ENCODE data around the gene KHK. TPM values are rescaled to one million over a fixed set of nuclear protein-coding genes. Genes with fewer than 3 reads are reported as not detected.

Gene KHK
- total RNA-seq, 4 donors from 2014 or later = 1.2 to 6.1 (median 1.9) TPM

DNA sequence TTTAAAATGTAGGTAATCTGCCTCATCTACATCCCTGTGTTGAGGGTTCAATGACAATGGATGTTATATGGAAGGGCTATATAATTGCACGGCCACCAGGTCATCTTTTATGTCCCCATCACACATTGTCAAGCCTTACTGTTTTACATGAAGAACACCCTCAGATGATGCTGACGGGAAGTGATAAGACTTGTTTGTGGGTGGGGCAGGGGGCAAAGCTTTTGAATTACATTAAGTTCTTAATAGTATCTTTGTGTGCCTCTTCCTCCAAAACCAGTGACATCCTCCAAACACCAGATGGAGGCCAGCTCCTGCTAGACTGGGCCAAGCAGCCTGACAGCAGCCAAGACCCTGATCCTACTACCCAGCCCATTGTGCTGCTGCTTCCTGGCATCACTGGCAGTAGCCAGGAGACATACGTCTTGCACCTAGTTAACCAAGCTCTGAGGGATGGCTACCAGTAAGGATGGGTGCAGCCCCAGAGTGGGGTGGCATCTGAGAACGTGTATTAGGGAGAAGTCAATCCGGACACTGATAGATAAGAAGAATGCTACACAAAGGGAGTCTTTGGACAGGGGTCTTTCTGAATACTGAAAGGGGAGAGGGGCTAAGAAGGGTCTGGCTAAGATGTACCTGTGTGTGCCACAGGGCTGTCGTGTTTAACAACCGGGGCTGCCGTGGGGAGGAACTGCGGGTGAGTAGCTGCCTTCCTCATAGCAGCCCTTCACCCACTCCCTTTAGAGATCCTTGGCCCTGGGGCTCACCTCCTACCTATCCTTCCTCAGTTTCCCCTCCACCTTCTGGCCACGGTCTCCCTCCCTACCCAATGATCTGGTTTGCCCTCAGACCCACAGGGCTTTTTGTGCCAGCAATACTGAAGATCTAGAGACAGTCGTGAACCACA is 42.3 kb downstream of the KHK start:
- 72 to 74% methylated on average over 7 to 10 of the region's 11 CpGs for WGBS, 2 donors (ENCODE audit: low coverage in 1 of 2)

DNA sequence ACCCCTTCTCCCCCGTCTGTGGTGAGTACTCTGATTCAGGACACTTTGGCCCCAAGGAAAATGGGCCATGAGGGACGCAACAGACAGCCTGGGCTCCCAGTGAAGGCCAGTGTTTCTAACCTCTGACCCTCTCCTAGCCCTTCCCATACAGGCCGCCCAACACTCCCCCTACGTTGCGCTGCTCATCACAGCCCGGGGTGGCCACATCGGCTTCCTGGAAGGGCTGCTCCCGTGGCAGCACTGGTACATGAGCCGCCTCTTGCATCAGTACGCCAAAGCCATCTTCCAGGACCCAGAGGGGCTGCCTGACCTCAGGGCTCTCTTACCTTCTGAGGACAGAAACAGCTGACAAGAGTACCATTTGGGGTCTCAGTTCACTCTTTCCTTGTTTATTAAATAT is 43.8 kb downstream of the KHK start:
- 84% methylated on average over 9 of the region's 10 CpGs; no CpG with 5 or more reads in 1 of the 2 donors for WGBS, 2 donors (ENCODE audit: low coverage in 1 of 2)
- Histone ChIP-seq H3K36me3 (peaks cover 0 to 40% of the 10 kb centered on the region in 2 donors), H3K4me1 (peaks cover 5 to 30% (median 14%) of the 10 kb centered on the region in 3 donors), H3K4me3 (no peak overlapping the region), H3K27ac (no peak overlapping the region), H3K27me3 (no peaks in the 10 kb centered on the region), H3K9me3 (no peaks in the 10 kb centered on the region)
- TF ChIP-seq POLR2AphosphoS5 (IDR thresholded peaks at IDR 0.05) = no peak
- TF ChIP-seq EP300 (IDR thresholded peaks at IDR 0.05) = no peak
- TF ChIP-seq, protein P1, sequence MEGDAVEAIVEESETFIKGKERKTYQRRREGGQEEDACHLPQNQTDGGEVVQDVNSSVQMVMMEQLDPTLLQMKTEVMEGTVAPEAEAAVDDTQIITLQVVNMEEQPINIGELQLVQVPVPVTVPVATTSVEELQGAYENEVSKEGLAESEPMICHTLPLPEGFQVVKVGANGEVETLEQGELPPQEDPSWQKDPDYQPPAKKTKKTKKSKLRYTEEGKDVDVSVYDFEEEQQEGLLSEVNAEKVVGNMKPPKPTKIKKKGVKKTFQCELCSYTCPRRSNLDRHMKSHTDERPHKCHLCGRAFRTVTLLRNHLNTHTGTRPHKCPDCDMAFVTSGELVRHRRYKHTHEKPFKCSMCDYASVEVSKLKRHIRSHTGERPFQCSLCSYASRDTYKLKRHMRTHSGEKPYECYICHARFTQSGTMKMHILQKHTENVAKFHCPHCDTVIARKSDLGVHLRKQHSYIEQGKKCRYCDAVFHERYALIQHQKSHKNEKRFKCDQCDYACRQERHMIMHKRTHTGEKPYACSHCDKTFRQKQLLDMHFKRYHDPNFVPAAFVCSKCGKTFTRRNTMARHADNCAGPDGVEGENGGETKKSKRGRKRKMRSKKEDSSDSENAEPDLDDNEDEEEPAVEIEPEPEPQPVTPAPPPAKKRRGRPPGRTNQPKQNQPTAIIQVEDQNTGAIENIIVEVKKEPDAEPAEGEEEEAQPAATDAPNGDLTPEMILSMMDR (IDR thresholded peaks at IDR 0.05) = no peak
- peak in 1 of 2 donors; percentile 9 for TF ChIP-seq POLR2A (IDR thresholded peaks at IDR 0.05)
- ATAC-seq = no peak

More for the DNA sequence above, 42.3 kb downstream of the KHK start:
- Histone ChIP-seq H3K4me3 (no peak overlapping the region), H3K9me3 (no peaks in the 10 kb centered on the region), H3K27ac (no peak overlapping the region), H3K4me1 (peaks cover 5 to 24% (median 14%) of the 10 kb centered on the region in 3 donors), H3K27me3 (no peaks in the 10 kb centered on the region), H3K36me3 (peaks cover 0 to 40% of the 10 kb centered on the region in 2 donors)
- TF ChIP-seq POLR2AphosphoS5 (IDR thresholded peaks at IDR 0.05) (no peak), EP300 (IDR thresholded peaks at IDR 0.05) (no peak), POLR2A (IDR thresholded peaks at IDR 0.05) (no peak)
- TF ChIP-seq, protein P1 (IDR thresholded peaks at IDR 0.05) = no peak
- no peak for ATAC-seq

DNA sequence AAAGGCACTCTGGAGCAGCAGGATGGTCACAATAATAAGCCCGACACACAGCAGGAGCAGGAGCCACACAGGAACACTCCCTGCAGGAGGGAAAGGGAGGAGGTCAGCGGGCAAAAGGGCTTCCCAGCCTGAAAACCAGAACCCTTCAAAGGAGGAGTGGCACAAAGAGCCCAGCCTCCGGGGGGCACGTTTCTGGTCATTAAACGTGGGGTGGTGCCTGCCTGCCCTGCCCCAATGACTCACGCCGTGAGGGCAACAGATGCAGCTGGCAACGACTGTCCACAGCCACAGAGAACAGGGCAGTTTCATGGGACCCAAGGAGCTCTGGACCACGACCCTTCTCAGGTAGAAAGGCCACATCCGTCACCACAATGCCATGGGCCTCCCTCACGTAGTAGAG is 44.9 kb downstream of the KHK start:
- no peaks in the 10 kb centered on the region for H3K9me3 ChIP-seq
- H3K4me3 ChIP-seq = no peak overlapping the region
- no peak for ATAC-seq
- TF ChIP-seq, protein P1 (IDR thresholded peaks at IDR 0.05) = no peak
- TF ChIP-seq POLR2A (IDR thresholded peaks at IDR 0.05) = no peak
- no peak for TF ChIP-seq EP300 (IDR thresholded peaks at IDR 0.05)
- TF ChIP-seq POLR2AphosphoS5 (IDR thresholded peaks at IDR 0.05) = no peak
- no peaks in the 10 kb centered on the region for H3K27me3 ChIP-seq
- WGBS, 2 donors (ENCODE audit: low coverage in 1 of 2) = 60 to 87% methylated on average over 1 to 3 of the region's 11 CpGs
- H3K27ac ChIP-seq = no peak overlapping the region
- H3K4me1 ChIP-seq = peaks cover 5 to 30% (median 14%) of the 10 kb centered on the region in 3 donors
- peaks cover 0 to 40% of the 10 kb centered on the region in 2 donors for H3K36me3 ChIP-seq

DNA sequence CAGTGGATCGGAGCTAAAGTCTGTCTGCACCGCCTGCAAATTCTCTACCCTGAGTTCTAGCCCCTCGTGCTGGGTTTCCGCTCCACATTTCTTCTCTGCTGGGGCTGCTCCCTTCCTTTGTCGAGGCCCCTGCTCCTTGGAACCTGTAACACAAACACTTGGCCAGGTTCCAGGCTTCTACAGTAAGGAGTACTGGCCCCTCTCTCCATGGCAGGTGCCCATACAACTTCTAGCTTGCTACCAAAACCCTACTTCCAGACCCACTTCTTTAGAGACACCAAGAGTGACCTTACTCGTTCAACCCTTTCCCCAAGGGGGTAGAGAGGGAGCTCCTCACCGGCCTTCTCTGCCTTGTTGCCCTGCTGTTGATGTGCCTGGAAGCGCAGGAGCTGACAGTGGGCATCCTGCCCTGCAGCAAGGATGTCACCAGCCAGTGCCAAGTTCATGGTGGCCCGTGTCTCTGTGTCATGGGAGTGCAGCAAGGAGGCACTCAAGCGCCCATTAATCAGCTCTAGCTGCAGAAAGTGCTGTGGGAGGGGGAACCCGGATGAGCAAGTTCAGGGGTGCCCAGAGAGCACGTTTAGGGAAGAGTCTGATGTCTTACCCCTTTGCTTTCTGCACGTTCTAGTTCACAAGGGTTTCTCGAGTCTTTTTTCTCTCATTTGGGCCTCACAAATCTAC is 46.8 kb downstream of the KHK start:
- Histone ChIP-seq H3K9me3 (no peaks in the 10 kb centered on the region), H3K4me1 (peaks cover 5 to 30% (median 14%) of the 10 kb centered on the region in 3 donors), H3K4me3 (peak overlapping the region; percentile 82 to 97), H3K36me3 (peaks cover 0 to 40% of the 10 kb centered on the region in 2 donors), H3K27me3 (no peaks in the 10 kb centered on the region), H3K27ac (peak overlapping the region in 3 of 4 donors; percentile 90 to 95 (median 92))
- whole genome bisulfite sequencing, 2 donors (ENCODE audit: low coverage in 1 of 2) = 44 to 71% methylated on average over 5 to 7 of the region's 14 CpGs
- TF ChIP-seq POLR2A (IDR thresholded peaks at IDR 0.05) (no peak), POLR2AphosphoS5 (IDR thresholded peaks at IDR 0.05) (no peak), EP300 (IDR thresholded peaks at IDR 0.05) (no peak)
- TF ChIP-seq, protein P1 (IDR thresholded peaks at IDR 0.05) = no peak
- no peak for ATAC-seq
